ENCODE data around the gene KRT78. TPM values are rescaled to one million over a fixed set of nuclear protein-coding genes. Genes with fewer than 3 reads are reported as not detected.

The KRT78 gene
- total RNA-seq, 4 donors from 2014 or later, result 10.8 TPM; not detected in 3

- Histone ChIP-seq H3K27me3 (no peaks in the 10 kb centered on the region), H3K4me3 (no peak overlapping the region), H3K9me3 (no peaks in the 10 kb centered on the region), H3K36me3 (no peaks in the 10 kb centered on the region), H3K4me1 (no peaks in the 10 kb centered on the region), H3K27ac (no peak overlapping the region)
- no peak for DNase-seq (ENCODE audit: low spot score in 2 of 2)
- TF ChIP-seq EP300 (IDR thresholded peaks at IDR 0.05) (no peak), POLR2A (IDR thresholded peaks at IDR 0.05) (no peak)
- TF ChIP-seq, protein P1, sequence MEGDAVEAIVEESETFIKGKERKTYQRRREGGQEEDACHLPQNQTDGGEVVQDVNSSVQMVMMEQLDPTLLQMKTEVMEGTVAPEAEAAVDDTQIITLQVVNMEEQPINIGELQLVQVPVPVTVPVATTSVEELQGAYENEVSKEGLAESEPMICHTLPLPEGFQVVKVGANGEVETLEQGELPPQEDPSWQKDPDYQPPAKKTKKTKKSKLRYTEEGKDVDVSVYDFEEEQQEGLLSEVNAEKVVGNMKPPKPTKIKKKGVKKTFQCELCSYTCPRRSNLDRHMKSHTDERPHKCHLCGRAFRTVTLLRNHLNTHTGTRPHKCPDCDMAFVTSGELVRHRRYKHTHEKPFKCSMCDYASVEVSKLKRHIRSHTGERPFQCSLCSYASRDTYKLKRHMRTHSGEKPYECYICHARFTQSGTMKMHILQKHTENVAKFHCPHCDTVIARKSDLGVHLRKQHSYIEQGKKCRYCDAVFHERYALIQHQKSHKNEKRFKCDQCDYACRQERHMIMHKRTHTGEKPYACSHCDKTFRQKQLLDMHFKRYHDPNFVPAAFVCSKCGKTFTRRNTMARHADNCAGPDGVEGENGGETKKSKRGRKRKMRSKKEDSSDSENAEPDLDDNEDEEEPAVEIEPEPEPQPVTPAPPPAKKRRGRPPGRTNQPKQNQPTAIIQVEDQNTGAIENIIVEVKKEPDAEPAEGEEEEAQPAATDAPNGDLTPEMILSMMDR (IDR thresholded peaks at IDR 0.05), result no peak
- 87 to 91% methylated on average over 8 of the region's 8 CpGs for WGBS, 2 donors
Observed at GRCh38 chr12:52817003-52817698, 31.6 kb downstream of the KRT78 start.

GRCh38 chr12:52815676-52816588 is 32.9 kb downstream of the KRT78 start:
- WGBS, 2 donors, result 64 to 69% methylated on average over 9 of the region's 9 CpGs
- no peaks in the 10 kb centered on the region for H3K36me3 ChIP-seq
- no peaks in the 10 kb centered on the region for H3K4me1 ChIP-seq
- TF ChIP-seq, protein P1 (IDR thresholded peaks at IDR 0.05), result no peak
- TF ChIP-seq POLR2A (IDR thresholded peaks at IDR 0.05) (no peak), EP300 (IDR thresholded peaks at IDR 0.05) (no peak)
- H3K27me3 ChIP-seq, result no peaks in the 10 kb centered on the region
- no peak overlapping the region for H3K4me3 ChIP-seq
- DNase-seq (ENCODE audit: low spot score in 2 of 2), result no peak
- no peak overlapping the region for H3K27ac ChIP-seq
- H3K9me3 ChIP-seq, result no peaks in the 10 kb centered on the region

DNA sequence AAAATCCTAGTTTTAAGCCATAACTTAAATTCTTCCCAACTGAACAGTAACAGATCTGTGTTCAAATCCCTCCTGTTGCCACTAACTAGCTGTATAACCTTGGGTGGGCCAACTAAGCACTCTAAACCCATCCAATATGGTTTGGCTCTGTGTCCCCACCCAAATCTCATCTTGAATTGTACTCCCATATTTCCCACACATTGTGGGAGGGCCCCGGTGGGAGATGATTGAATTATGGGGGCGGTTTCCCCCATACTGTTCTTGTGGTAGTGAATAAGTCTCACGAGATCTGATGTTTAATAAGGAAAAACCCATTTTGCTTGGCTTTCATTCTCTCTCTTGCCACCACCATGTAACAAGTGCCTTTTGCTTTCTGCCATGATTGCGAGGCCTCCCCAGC is 33.6 kb downstream of the KRT78 start:
- no peaks in the 10 kb centered on the region for H3K4me1 ChIP-seq
- TF ChIP-seq POLR2A (IDR thresholded peaks at IDR 0.05) (no peak), EP300 (IDR thresholded peaks at IDR 0.05) (no peak)
- TF ChIP-seq, protein P1 (IDR thresholded peaks at IDR 0.05), result no peak
- no peaks in the 10 kb centered on the region for H3K27me3 ChIP-seq
- H3K27ac ChIP-seq, result no peak overlapping the region
- no peak overlapping the region for H3K4me3 ChIP-seq
- no peak for DNase-seq (ENCODE audit: low spot score in 2 of 2)
- no peaks in the 10 kb centered on the region for H3K36me3 ChIP-seq
- WGBS, 2 donors, result 83 to 86% methylated on average over 4 of the region's 4 CpGs
- no peaks in the 10 kb centered on the region for H3K9me3 ChIP-seq

DNA sequence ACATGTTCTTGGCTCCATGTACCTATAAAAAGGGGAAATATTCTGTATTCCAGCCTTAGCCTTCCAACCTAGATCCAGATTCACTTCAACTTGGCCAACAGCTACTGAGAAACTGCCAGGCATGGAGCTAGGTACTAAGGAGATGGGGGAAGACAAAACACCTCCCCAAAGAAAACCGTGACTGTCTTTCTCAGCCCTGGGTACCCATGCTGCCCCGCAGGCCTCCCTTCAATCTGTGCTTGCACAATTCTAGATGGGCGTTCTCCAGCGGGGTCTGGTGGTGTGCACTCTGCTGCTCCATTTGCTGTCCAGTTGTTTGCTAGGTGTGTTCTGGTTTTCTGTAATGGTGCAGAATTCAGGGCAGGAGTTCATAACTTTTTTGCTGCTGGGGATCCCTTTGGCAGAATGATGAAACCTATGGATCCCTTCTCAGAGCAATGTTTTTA is 34.1 kb downstream of the KRT78 start:
- H3K27ac ChIP-seq, result no peak overlapping the region
- H3K4me3 ChIP-seq, result no peak overlapping the region
- 87 to 97% methylated on average over 4 of the region's 4 CpGs for whole genome bisulfite sequencing, 2 donors
- no peaks in the 10 kb centered on the region for H3K27me3 ChIP-seq
- no peaks in the 10 kb centered on the region for H3K36me3 ChIP-seq
- TF ChIP-seq, protein P1 (IDR thresholded peaks at IDR 0.05), result no peak
- TF ChIP-seq POLR2A (IDR thresholded peaks at IDR 0.05) (no peak), EP300 (IDR thresholded peaks at IDR 0.05) (no peak)
- no peaks in the 10 kb centered on the region for H3K9me3 ChIP-seq
- no peak for DNase-seq (ENCODE audit: low spot score in 2 of 2)
- H3K4me1 ChIP-seq, result no peaks in the 10 kb centered on the region
